ENCODE data around the gene PYGM.

The PYGM gene

DNA sequence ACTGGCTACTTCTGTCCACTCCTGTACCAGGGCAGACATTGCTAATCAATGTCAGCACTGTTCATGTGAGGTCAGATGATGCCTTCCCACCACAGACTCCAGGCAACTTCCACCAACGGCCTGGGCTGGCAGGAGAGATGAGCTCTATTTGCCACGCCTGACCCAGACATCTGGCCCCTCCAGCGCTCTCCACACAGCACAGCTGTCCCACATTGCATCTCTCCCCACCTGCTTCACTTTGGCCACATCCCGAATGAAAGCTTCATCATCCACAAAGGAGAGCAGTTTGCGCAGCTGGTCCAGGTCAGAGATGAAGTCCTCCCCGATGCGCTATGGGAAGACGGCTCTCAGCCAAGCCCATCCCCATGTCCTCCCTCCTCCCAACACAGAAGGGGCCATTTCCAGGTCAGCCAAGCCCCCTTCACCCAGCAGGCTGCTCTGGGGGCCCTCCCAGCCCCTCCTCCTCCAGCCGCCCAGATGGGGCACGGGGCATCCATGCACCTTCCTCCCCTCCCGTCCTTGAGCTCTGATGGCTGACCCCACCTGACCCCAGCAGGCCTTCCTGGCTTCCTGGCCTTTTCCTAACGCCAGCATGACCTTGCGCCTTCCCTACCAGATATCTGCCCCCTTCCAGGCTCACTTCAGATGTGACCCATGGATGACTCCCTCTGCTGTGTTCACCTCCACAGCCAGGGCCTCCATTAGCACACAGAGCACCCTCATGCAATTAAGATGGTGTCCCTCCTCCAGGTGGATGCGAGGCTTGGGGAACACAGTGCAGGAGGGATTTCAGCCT, 7.4 kb downstream of the PYGM start:
- no peak for DNase-seq

DNA sequence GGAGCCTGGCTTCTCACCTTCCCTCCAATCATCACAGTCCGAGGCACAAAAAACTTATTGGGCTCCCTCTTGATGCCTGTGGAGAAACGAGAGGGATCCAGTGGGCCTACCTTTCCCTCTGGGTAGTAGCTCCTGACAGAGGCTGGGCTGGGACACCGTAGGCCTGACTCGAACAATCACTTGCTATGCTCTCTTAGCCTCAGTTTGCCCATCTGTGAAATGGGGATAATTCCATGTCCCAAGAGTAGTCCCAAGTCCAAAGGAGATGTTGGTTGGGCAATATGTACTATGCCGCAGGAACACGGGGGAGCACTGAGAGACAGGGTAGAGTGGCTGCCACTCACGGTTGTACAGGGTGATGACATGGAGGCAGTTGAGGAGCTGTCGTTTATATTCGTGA, 8.2 kb downstream of the PYGM start:
- no peak for DNase-seq

DNA sequence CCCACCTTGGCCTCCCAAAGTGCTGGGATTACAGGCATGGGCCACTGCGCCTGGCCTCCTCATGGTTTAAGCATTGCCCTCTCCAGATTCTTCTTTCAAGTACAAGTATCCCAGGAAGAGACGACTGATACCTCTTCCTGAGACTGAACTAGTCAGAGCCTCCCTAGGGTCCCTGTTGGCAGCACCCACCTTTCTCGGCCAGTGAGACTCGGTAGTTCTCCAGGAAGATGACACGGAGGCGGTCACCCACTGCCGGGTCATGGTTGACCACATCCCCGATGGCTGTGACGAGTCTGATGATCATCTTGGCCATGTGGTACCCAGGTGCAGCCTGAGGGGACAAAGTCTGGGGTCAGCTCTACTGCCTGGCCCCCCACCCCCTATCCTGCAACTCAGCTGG, 8.6 kb downstream of the PYGM start:
- DNase-seq = no peak

DNA sequence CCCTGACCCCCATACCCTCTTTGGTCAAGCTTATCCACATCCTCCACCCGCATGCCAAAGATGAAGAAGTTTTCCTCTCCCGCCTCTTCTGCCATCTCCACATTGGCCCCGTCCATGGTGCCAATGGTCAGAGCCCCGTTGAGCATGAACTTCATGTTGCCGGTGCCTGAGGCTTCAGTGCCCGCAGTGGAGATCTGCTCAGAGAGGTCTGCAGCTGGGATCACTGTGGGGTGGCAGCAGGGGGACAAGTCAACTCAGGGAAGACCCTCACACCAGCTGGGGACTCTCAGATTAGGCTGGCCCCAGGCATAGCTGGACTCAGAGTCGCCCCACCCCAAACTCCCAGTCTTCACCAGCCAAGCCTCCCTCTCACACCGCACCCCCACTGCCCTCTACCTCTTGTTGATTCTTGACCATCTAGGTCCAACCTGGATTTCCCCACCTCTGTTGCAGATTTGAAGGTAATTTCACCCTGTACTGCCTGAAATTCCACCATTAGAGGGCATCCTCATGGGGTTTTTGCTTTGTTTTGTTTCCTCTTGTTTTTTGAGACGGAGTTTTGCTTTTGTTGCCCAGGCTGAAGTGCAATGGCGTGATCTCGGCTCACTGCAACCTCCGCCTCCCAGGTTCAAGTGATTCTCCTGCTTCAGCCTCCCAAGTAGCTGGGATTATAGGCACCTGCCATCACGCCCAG, 9.3 kb downstream of the PYGM start:
- DNase-seq = no peak

DNA sequence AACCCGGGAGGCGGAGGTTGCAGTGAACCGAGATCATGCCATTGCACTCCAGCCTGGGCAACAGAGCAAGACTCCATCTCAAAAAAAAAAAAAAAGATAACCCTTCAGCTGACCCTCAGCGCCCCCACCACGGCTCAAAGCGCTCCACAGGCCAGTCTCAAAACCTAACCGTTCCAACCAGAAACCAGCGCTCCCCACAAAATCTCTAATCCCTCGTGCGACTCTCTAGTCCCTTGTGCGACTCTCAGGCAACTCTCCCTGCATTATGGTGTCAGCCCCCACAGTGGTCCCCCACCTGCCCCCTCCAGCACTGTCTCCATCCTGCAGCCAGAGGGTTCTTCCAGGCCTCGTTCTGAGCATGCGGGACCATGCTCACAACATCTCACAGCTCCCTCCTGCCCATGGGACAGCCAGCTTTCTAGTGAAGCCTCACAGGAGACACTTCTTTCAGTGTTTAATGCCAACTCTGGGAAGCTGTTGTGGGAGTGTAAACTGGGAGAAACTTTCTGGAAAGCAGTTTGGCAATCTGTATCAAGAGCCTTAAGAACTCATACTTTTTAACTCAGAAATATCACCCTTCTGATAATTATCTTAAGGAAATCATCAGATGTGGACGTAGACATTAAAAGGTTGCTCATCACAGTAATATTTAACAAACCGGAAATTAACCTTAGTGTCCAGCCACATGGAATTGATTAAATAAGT, 11.7 kb downstream of the PYGM start:
- no peak for DNase-seq

DNA sequence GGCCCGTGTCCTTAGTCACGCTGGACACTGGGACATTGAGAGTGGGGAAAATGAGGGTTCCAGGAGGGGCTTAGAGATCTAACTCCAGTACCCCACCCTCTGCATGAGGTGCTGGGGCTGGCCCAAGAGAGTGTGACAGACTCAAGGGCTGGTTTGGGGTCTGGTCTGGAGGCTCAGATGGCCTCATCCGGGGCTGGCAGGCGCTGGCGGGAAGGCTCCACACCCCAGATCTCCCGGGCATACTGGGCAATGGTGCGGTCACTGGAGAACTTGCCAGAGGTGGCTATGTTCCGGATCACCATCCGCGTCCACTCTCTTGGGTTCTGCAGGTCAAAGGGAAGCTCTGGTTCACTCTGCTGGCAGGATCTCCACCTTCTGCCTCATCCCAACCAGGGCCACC, 13.3 kb downstream of the PYGM start:
- DNase-seq = no peak

DNA sequence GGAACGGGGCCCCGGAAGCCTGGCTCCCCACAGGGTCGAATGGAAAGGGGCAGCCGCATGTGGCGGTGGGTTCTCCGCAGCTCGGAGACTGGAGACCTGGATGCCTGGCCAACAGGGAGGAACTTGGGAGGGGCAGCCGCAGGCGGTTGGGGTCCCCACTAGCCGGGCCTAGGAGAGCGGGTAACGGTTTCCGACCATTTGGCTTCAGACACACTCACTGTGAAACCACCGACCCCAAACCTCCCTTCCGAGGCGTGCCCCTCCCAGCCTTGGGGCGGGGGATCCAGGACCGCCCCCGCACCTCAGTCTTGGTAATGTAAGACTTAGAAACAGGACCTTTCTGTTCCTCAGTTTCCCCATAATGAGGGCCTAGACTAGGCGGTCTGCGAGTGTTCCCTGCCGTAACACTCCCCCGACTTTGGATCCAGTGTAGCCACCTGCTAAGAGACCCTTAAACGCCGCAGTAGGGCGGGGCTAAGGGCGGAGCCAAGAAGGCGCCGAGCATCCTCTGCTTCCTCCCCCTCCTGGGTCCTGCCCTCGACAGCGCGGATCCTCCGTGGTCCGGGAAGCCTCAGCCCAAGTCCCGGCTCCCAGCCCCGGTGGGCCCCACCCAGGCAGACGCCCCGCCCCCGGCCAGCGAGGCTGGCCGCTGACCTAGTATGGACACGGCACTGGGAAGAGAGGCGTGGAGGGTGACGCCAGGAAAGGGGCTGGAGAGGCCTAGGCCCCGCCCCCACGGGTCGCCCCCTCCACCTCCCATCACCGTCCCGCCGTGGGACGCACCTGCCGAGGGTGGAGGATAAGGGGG, 14.0 kb downstream of the PYGM start:
- peak; percentile 84 to 86 for DNase-seq

DNA sequence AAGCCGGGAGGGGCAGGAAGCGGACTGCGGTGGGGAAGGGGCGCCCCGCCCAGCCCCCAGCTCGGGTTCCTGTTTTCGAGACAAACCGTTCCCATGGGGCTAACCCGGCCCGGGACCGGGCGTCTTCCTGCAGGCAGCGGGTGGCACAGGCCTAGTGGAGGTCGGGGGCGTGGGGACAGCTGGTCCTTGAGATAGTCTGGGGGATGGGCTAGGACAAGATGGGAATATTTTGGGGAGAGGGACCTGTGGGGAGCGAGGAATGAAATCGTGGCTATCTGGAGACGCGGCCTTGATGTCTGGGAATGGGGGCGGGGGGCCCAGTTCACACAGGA, 14.6 kb downstream of the PYGM start:
- peak; percentile 90 to 93 for DNase-seq

DNA sequence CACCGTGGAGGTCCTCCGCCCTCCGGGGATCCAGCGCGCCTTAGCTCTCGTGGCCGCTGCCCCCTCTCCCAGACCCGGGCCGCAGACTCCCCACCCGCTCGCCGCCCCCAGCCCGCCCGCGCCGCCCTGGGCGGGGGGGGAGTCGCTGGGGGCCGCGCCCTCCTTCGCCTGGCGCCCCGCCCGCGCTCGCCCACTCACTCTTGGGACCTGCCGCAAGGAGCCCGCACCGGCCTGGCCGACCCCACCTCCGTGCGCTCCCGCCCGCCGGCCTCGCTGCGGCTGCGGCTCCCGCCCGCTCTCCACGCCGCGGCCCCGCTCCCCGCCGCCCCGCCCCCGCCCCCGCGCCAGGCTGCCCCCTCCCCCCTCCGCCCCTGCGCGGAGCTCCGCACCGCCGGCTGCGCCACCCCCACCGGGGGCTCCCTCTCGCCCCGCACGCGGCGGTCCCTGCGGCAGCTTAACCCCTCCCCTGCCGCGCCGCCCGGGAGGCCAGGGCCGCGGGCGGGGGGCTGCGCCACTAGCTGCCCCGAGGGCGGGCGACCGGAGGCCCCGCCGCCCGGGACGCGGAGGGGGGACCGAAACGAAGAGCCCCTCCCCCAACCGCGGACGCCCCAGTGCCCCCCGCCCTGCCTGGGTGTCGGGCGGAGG, 15.1 kb downstream of the PYGM start:
- DNase-seq = no peak

DNA sequence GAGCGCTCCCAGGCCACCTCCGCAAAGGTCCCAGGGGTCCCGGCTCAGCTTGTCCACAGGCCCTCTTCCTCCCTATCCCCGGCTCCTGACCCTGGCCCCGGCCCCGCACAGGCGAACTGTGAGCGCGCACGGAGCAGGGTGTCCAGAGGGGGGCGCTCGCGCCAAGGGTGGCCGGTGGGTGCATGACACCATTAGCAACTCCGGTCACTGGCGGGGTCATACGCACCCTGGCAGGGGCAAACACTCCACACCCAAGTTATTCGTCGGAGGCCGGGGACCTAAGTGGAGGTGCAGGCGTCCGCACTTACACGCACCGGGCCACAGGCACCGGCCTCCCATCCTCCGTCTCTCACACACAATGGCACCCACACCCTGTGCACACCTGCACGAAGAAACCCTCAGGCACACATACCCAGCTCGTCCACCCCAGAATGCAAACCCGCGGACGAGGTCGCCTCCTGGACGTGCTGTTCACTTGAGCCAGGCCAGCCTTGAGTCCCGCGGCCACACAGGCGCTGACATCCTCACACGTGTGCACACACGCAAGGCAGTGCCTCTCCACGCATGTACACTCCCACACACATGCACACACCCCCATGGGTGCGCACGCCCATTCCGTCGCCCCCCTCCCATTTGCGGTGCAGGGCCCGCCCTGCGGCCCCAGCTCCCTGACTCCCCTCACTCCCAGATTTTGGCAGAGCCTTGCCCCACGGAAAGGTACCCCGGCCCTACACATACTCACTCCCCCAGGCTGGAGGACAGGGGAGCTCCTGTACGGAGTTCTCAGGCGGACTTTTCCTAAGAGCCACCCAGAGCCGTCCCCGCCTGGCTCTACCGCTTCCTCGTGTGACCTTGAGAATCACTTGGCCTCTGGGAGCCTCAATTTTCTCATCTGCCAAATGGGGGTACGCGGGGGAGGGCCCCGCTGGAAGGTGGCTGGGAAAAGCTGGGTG, 15.9 kb downstream of the PYGM start, which contains the start of gene RASGRP2:
Gene RASGRP2 (minus strand): TSS at position 552 of the 953 bp plus-strand sequence. CDS start 1,276 bp downstream, outside the sequence.
- peak; percentile 87 to 88 for DNase-seq

DNA sequence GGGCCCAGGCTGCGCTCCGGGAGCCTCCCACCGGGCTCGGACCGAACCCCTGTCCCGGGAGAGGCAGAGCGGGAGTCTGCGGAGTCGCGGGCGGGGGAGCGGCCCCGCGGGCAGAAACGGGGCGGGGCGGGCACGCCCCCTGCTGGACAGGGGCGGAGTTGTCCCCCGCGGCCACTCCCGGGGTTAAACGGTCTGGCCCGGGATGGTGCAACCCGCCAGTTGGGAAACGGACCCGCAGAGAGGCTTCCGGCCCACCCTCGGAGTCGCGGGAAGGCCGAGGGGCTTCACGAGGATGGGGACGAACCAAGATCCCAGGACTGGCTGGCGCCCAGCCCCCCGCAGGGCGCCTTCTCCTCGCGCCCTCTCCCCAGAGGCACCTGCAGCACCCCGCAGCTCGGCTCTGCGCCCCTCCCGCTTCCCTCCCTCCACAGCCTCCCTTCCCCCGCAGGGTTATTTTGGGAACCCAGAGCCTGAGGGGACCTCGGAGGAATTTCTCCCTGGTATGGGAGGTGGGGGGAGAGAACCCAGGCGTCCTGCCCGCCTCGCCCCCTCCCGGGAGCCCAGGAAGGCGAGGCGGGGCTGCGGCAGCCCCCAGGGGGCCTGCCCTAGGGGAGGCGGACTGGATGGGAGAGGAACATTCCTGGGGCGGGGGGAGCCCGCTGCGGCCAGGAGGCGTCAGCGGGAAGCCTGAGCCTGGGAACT, 16.7 kb downstream of the PYGM start:
- DNase-seq = peak; percentile 70 to 75

DNA sequence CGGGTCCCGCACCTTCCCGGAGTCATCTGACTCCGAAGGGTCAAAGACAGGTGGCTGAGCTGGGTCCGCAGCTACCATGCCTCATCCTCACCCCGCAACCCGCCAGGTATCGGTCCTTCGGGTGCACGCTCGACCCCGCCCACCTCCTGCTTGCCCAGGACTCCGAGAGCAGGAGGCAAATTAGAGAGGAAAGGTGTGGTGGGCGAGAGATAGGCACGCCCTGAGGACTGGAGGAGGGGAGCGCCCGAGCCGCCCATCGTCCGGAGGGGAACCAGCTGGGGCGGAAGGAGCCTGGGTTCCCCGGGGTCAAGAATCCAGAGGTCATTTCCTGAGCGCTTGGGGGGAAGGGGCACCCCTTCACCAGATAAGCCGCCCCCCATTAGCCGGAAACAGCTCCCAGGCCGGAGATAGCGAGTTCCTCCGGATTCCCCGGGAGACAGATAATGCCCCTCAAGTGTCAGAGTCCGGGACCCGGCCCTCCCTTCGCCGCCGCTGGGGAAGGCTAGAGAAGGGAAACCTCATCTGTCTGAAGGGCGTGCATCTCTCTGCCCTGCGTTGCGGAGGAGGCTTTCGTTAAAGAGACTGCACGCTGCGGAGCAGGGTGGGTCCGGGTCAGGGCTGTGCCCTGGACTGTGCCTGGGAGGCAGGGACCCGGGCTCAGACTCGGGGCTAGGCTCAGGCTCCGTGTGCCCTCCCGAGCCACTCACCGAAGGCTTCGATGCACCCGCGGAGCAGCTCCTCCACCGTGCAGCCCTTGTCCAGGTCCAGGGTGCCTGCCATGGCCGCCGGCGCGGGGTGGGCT, 17.5 kb downstream of the PYGM start:
- no peak for DNase-seq

DNA sequence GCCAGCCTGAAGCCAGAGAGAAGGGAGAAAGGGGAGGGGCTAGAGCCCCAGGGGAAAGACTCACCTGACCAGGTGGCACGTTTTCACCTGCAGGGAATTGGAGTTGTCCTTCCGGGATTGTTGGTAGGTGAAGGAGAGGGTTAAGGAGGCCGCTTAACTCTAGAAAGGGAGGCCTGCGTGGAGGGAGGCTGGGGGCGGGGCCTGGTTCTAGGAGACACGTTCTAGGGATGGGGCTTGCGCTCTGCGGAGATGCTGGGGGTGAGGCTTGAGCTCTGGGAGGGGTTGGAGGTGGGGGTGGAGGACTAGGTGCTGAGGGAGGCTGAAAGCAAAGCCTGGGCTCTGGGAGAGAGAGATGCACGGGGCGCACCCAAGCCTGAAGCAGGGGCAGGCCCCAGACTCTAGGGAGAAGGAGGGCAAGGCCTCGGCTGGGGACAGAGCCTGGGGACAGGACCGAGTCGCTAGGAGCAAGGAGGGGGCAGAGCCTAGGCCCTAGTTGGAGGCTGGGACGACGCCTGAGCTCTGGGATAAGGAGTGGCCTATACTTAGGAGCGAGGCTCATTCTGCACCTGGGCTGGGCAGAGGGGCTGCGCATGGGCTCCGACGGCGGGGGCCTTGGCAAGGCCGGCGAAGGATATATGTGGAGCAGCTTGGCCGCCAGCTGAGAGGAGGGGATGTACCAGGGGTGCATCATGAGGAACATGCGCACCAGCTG, 18.2 kb downstream of the PYGM start:
- DNase-seq = no peak

DNA sequence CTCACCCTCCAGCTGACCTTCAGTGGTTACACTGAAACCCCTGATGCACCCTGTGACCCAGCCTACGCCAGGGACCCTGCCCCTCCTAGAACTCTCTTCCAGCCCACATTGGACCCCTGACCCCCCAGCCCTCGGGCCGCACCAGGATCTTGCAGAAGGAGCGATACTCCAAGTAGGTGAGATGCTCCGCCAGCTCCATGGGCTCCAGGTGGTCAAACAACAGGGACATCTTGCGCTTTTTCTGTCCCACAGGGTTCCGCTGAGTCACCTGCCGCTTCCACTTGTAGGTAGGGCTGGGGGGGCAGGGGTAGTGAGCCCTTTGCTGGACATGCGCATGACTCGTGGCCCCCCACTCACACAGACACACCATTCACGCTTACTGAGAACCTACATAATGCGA, 19.9 kb downstream of the PYGM start:
- no peak for DNase-seq

DNA sequence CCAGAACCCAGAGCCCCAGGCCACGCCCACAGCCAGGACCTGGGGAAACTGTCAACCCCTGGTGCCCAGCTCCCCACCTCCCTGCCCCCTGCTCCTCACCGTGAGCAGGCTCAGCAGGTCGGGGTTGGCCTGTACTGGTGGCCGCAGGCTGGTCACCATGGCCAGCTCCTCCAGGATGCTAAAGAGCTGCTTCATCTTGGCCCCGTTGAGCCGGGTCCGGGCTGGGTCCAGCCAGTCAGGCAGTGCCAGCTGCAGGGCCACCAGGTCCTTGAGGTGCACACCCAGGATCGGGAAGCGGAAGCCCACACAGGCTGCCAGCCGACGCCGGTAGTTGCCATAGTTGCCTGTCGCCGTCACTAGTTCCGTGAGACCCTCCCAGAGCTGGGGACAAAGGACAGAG, 23.1 kb downstream of the PYGM start:
- no peak for DNase-seq

DNA sequence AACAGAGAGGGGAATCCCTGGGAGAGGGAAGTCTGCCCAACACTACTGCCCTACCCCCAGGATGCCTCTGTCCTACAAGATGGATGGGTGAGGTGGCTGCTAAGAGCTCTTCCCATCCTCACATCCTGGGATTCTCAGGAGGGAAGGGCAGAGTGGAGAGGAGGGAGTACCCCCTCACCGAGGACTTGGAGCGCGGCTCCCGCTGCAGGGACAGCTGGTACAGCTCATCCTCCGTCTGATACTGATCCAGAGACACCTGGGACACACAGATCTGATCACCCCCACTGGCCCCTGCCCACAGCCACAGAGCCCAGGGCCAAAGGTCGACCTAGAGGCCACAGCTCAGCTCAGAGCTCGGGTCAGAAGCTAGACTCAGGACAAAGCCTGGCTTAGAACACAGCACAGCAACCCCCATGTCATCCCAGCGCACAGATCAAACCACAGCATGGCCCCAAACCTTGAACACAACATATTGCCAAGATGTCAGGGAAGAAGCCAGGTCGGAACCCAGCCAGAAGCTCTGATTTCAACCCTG, 24.0 kb downstream of the PYGM start:
- DNase-seq = no peak

DNA sequence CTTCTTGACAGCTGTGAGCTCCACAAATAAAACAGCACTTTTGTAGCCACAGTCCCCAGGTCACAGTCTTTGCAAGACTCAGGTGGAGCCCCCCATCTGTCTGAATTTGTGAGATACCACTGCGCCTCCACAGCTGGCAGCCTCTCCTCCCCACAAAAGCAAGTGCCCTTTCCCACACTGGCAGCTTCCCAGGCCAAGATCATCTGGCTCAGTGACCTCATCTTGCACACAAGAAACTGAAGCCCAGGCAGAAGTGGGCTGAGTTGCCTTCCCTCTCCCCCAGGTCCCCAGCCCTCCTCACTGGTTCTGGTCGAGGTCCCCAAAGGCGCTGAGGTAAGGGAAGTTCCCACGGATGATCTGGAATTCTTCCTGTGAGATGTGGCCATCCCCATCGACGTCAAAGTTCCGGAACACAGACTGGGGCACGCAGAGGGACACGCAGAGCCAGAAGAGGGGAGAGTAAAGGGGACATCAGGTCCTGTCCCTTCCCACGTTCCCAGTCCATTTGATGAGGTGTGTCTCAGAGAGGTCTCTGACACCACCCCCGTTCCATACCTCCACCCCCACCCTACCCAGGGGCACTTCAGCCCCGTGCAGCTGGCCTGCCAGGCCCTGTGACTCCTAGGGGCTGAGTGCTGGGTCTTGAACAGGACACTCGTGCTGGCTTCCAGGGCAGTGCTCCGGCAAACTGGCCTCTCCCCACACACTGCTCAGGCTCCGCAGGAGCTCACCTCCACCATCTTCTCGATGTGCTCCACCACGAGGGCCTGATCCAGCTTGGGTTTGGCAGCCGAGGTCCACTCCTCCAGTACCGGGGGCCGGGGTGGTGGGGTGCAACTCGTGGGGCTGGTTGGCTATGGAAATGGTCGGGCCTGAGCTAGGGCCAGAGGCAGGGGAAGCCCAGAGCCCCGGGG, 24.7 kb downstream of the PYGM start:
- no peak for DNase-seq

DNA sequence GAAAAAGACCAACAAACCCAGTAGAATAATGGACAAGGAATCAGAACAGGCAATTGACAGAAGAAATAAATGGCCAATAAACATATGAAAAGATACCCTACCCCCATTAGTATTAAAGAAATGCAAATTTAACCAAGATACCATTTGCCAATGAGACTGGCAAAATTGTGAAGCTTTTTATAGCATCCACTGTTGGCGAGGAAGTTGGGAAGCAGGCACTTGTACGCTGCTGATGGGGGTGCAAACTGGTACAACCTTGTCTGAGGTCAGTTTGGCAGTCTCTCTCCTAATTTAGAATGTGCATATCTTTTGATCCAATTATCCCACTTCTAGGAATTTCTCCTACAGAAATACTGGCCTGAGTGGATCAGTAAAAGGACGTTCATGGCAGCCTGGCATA, 28.2 kb downstream of the PYGM start:
- DNase-seq = no peak

Data from CD4-positive, alpha-beta T cell treated with Interleukin-4 for 1 hour (primary cell).